Measurements from ENCODE around the gene GLIPR1L2. TPM values are rescaled to one million over a fixed set of nuclear protein-coding genes. Genes with fewer than 3 reads are reported as not detected.

The GLIPR1L2 gene
- total and polyA plus RNA-seq, 9 donors: 0.60 to 5.2 (median 2.0) TPM

DNA sequence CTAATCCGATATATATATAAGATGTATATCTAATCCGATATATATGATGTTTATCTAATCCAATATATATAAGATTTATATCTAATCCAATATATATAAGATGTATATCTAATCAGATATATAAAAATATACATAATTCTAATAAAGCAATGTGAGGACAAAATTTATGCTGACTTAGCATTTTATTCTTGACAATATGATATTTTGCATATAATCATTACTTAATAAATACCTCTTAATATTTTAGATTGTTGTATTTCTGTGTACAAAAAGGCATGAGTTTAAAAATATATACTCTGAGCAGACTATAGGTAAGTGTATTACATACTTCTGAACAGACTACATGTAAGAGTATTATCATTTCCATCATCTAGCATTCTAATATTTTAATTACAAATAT is 18.9 kb downstream of the GLIPR1L2 start:
- intact Hi-C loops (cut with DNase I): no loop called here
- WGBS, 3 donors: 94 to 96% (median 95%) methylated on average over 2 of the region's 2 CpGs

DNA sequence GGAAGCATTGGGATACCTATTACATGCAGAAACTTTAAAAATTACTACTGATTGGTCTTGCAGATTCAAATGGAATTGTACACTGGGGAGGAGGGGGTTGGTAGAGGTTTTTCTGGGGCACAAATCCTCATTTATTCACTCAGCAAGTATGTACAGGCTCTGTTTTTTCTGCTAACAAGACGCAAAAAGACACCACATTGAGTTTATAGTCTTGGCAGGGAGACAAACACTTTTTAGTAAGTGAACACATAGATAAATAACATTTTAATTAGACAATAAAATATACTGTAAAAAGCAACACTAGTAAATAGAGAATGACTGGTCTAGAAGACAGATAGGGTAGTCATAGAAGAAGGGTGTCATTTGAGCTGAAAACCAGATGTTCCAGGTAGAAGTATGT is 23.8 kb downstream of the GLIPR1L2 start:
- no peak overlapping the region for H3K4me3 ChIP-seq
- H3K27me3 ChIP-seq: no peaks in the 10 kb centered on the region
- WGBS, 3 donors: 36 to 49% (median 43%) methylated on average over 1 of the region's 1 CpG
- H3K9me3 ChIP-seq: no peaks in the 10 kb centered on the region
- no peak overlapping the region for H3K27ac ChIP-seq
- DNase-seq: no peak
- H3K4me1 ChIP-seq (ENCODE audit: insufficient read depth): no peaks in the 10 kb centered on the region
- intact Hi-C loops (cut with DNase I): no loop called here
- TF ChIP-seq POLR2A (IDR thresholded peaks at IDR 0.05) (no peak), EP300 (IDR thresholded peaks at IDR 0.05) (no peak)
- TF ChIP-seq, protein P1, sequence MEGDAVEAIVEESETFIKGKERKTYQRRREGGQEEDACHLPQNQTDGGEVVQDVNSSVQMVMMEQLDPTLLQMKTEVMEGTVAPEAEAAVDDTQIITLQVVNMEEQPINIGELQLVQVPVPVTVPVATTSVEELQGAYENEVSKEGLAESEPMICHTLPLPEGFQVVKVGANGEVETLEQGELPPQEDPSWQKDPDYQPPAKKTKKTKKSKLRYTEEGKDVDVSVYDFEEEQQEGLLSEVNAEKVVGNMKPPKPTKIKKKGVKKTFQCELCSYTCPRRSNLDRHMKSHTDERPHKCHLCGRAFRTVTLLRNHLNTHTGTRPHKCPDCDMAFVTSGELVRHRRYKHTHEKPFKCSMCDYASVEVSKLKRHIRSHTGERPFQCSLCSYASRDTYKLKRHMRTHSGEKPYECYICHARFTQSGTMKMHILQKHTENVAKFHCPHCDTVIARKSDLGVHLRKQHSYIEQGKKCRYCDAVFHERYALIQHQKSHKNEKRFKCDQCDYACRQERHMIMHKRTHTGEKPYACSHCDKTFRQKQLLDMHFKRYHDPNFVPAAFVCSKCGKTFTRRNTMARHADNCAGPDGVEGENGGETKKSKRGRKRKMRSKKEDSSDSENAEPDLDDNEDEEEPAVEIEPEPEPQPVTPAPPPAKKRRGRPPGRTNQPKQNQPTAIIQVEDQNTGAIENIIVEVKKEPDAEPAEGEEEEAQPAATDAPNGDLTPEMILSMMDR (IDR thresholded peaks at IDR 0.05): no peak
- no peaks in the 10 kb centered on the region for H3K36me3 ChIP-seq

More for the DNA sequence above, 18.9 kb downstream of the GLIPR1L2 start:
- Histone ChIP-seq H3K27me3 (no peaks in the 10 kb centered on the region), H3K27ac (no peak overlapping the region), H3K9me3 (no peaks in the 10 kb centered on the region), H3K36me3 (no peaks in the 10 kb centered on the region), H3K4me1 (ENCODE audit: insufficient read depth) (no peaks in the 10 kb centered on the region), H3K4me3 (no peak overlapping the region)
- DNase-seq: no peak
- TF ChIP-seq EP300 (IDR thresholded peaks at IDR 0.05): no peak
- TF ChIP-seq, protein P1 (IDR thresholded peaks at IDR 0.05): no peak
- no peak for TF ChIP-seq POLR2A (IDR thresholded peaks at IDR 0.05)

DNA sequence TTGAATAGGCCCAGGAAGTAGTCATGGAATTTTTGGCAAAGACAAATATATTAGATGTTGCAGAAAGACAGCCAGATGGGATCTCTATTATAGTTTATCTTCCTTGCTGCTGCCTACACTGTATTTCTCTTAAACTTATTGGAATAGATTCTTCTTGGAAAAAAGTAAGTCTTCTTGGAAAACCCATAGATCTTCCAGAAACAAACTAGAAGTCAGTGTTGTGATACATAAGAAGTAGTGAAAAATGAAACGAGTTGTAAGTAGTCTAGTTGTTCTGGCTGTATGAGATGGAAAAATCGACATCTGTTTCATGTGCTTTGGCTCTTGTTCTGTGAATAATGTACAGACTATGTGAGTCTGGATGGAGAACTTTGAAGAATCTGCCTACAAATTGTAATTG is 29.0 kb downstream of the GLIPR1L2 start:
- no peaks in the 10 kb centered on the region for H3K9me3 ChIP-seq
- DNase-seq: no peak
- H3K36me3 ChIP-seq: no peaks in the 10 kb centered on the region
- H3K27ac ChIP-seq: no peak overlapping the region
- TF ChIP-seq EP300 (IDR thresholded peaks at IDR 0.05): no peak
- TF ChIP-seq, protein P1 (IDR thresholded peaks at IDR 0.05): no peak
- no peak for TF ChIP-seq POLR2A (IDR thresholded peaks at IDR 0.05)
- 29 to 47% (median 31%) methylated on average over 2 of the region's 2 CpGs for WGBS, 3 donors
- intact Hi-C loops (cut with DNase I): no loop called here
- no peaks in the 10 kb centered on the region for H3K27me3 ChIP-seq
- H3K4me3 ChIP-seq: no peak overlapping the region
- no peaks in the 10 kb centered on the region for H3K4me1 ChIP-seq (ENCODE audit: insufficient read depth)

DNA sequence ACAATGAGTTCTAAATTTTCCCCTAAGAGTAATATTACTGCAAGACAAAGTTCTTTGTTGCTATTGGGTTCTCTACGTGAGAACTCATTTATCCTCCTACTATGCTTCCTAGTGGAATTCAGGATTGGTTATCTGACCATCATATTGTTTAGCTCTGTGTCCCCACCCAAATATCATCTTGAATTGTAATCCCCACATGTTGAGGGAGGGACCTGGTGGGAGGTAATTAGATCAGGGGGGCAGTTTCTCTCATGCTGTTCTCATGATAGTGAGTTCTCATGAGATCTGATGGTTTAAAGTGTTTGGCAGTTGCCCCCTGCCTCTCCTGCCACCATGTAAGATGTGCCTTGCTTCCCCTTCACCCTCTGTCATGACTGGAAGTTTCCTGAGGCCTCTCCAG is 36.6 kb downstream of the GLIPR1L2 start:
- Histone ChIP-seq H3K4me1 (ENCODE audit: insufficient read depth) (no peaks in the 10 kb centered on the region), H3K36me3 (no peaks in the 10 kb centered on the region), H3K4me3 (no peak overlapping the region), H3K9me3 (no peaks in the 10 kb centered on the region), H3K27ac (no peak overlapping the region), H3K27me3 (no peaks in the 10 kb centered on the region)
- TF ChIP-seq, protein P1 (IDR thresholded peaks at IDR 0.05): no peak
- TF ChIP-seq EP300 (IDR thresholded peaks at IDR 0.05) (no peak), POLR2A (IDR thresholded peaks at IDR 0.05) (no peak)
- intact Hi-C loops (cut with DNase I): no loop called here
- DNase-seq: no peak
- 2 to 93% (median 43%) methylated on average over 1 of the region's 1 CpG for WGBS, 3 donors

Data from ovary (tissue), 9 donors.